ENCODE data around the gene PSMD13. TPM values are rescaled to one million over a fixed set of nuclear protein-coding genes. Genes with fewer than 3 reads are reported as not detected.

The PSMD13 gene
- total RNA-seq, 1 experiment from 2014 or later: 179 TPM

- Histone ChIP-seq H3K9me2 (ENCODE audit: insufficient read depth) (no peaks in the 10 kb centered on the region), H2AFZ (ENCODE audit: low read depth, low read length, poor library complexity, severe bottlenecking) (no peak overlapping the region), H3K4me1 (ENCODE audit: control insufficient read depth in 1 of 2, insufficient read depth in 2 of 2, low read length in 2 of 2) (peaks cover under 1 to 5% of the 10 kb centered on the region in 2 experiments; a peak in 2 of 4 replicates), H3K4me2 (ENCODE audit: low read length) (no peak overlapping the region), H3K79me2 (ENCODE audit: insufficient read depth, low read length) (no peaks in the 10 kb centered on the region), H3K9ac (ENCODE audit: low read length) (no peak overlapping the region), H3K9me3 (ENCODE audit: control insufficient read depth in 1 of 2, insufficient read depth in 1 of 2, low read depth in 1 of 2, low read length in 2 of 2) (no peaks in the 10 kb centered on the region), H3K27ac (ENCODE audit: low read depth, low read length) (no peak overlapping the region), H3K36me3 (ENCODE audit: control insufficient read depth in 1 of 2, insufficient read depth in 2 of 2, low read length in 2 of 2) (peaks cover 0 to 5% of the 10 kb centered on the region in 2 experiments; a peak in 3 of 4 replicates), H3K4me3 (replicated peaks in 1 of 2; ENCODE audit: low read depth in 1 of 2, low read length in 2 of 2) (no peak overlapping the region), H3K27me3 (ENCODE audit: insufficient read depth, low read length) (no peaks in the 10 kb centered on the region), H4K20me1 (ENCODE audit: insufficient read depth) (no peaks in the 10 kb centered on the region)
- no TSS peak for BruUV-seq (replicated peaks)
- ChIA-PET RAD21 (ENCODE audit: low non-redundant PET in 1 of 2, low total read pairs in 2 of 2, uncharacterized antibody in 2 of 2, unreplicated experiment in 2 of 2) (no interaction called here), POLR2A (no interaction called here), CTCF (no interaction called here)
- ATAC-seq: no peak
- intact Hi-C loops (cut with micrococcal nuclease): no loop called here
- TF ChIP-seq RAD21 (IDR thresholded peaks at IDR 0.05; ENCODE audit: low read depth): no peak
- TF ChIP-seq FOSL1 (IDR thresholded peaks at IDR 0.05; ENCODE audit: low read depth): no peak
- no peak for TF ChIP-seq SIN3A (IDR thresholded peaks at IDR 0.05; ENCODE audit: low read depth)
- no peak for TF ChIP-seq EZH2phosphoT487 (IDR thresholded peaks at IDR 0.05; ENCODE audit: borderline replicate concordance)
- no peak for TF ChIP-seq EZH2 (IDR thresholded peaks at IDR 0.05)
- TF ChIP-seq ATF3 (IDR thresholded peaks at IDR 0.05): no peak
- TF ChIP-seq SP1 (IDR thresholded peaks at IDR 0.05; ENCODE audit: low read depth): no peak
- no peak for TF ChIP-seq REST (IDR thresholded peaks at IDR 0.05; ENCODE audit: low read depth)
- no peak for TF ChIP-seq SRF (IDR thresholded peaks at IDR 0.05; ENCODE audit: low read depth)
- DNase-seq (ENCODE audit: low read depth, low spot score): no peak
Measured at GRCh38 chr11:294780-295179, 58.0 kb downstream of the PSMD13 start.

All from HCT116 (cell line).